Pancreas (tissue), 10 donors: Measurements from ENCODE around the gene HOXC9. TPM values are rescaled to one million over a fixed set of nuclear protein-coding genes. Genes with fewer than 3 reads are reported as not detected.

Experiments used
- ATAC-seq, 4 donors: fragments of 200-7000 bp; cut with Tn5 transposase; one replicate each; pipeline versions ENCODE4 v1.8.0 to v1.9.1; 2020; ENCODE audit warnings: mild to moderate bottlenecking in 4 of 4, moderate library complexity in 4 of 4
- DNase-seq, 6 donors: peaks; one replicate each; pipeline ENCODE4 v3.0.0-alpha.2; 2020
- FAIRE-seq: peaks from 2 replicates; lab custom pipeline; 2012; peaks lifted over from hg19 to GRCh38; lab: Jason Lieb, UNC
- H3K27ac ChIP-seq, 4 donors: fragments of 200-600 bp; sonication (generic); 1 replicate in 3 of 4; 2 replicates in 1 of 4; pipeline versions ENCODE4 v1.5.0 to v1.8.0; 2020
- H3K27me3 ChIP-seq, 4 donors: fragments of 200-600 bp; one replicate each; pipeline ENCODE4 v1.8.0; 2021
- H3K36me3 ChIP-seq, 3 donors: fragments of 200-600 bp; sonication (generic) in 1 of 3; one replicate each; pipeline versions ENCODE4 v1.5.0 to v1.8.0; 2020 to 2021
- H3K4me1 ChIP-seq, 3 donors: fragments of 200-600 bp; one replicate each; pipeline ENCODE4 v1.8.0; 2021
- H3K4me3 ChIP-seq, 4 donors: fragments of 200-600 bp; sonication (generic) in 2 of 4; one replicate each; pipeline versions ENCODE4 v1.5.0 to v1.8.0; 2020 to 2021
- H3K9me3 ChIP-seq, 4 donors: fragments of 200-600 bp; one replicate each; pipeline ENCODE4 v1.8.0; 2021
- CTCF ChIP-seq, 4 donors: fragments of 200-600 bp; sonication (generic) in 3 of 4; IDR thresholded peaks; one replicate each; pipeline versions ENCODE4 v1.5.0 to v1.8.0; 2021; ENCODE audit warnings: antibody characterized with exemption in 4 of 4
- WGBS, 2 donors: extraction: QIAGEN DNeasy Blood & Tissue Kit; methylation state at CpG; one replicate each; pipeline ENCODE4 v1.1.7; 2013; 5-methylcytosine and 5-hydroxymethylcytosine counted together
- intact Hi-C, 3 donors: fragments of 100-400 bp; cut with DNase I; formaldehyde crosslinking; loops; one replicate each; pipeline versions ENCODE4 v1.11.1 to v1.14.2; 2022
- polyA plus RNA-seq, 2 donors: library from polyadenylated mRNA; stranded (reverse); fragments of 200-250 nt; gene quantifications; one replicate each; pipeline ENCODE4 v1.2.3, GENCODE V29; 2013
- total RNA-seq, 6 donors: library from RNA; stranded (reverse); fragmentation: NEBNext Ultra II Directional in 4 of 6; extraction: Animal tissue kit (Norgen Biotek cat#: 25700) in 4 of 6; gene quantifications; one replicate each; pipeline versions ENCODE4 v1.2.1 to v1.2.4, GENCODE V29; 2021 to 2023
- donor health status: healthy with polysubstance abuse.
- donor health status: DM: no; HTN: no; CAD: no; lungs with moderate emphysema.
- donor health status: DM: no; HTN: no; CAD: no.
- donor health status: control.
- donor health status: control.
- donor health status: Bipolar disorder and iron deficiency.
- donor health status: DM: yes; HTN: yes; CAD: no.
- donor health status: DM: no; HTN: no; CAD: no.
- donor health status: DM: no; HTN: no; CAD: no.
- donor health status: DM: yes; HTN: yes; CAD: no.

HOXC9 gene
- total and polyA plus RNA-seq, 8 donors = 0.19 to 0.27 (median 0.26) TPM; not detected in 5

DNA sequence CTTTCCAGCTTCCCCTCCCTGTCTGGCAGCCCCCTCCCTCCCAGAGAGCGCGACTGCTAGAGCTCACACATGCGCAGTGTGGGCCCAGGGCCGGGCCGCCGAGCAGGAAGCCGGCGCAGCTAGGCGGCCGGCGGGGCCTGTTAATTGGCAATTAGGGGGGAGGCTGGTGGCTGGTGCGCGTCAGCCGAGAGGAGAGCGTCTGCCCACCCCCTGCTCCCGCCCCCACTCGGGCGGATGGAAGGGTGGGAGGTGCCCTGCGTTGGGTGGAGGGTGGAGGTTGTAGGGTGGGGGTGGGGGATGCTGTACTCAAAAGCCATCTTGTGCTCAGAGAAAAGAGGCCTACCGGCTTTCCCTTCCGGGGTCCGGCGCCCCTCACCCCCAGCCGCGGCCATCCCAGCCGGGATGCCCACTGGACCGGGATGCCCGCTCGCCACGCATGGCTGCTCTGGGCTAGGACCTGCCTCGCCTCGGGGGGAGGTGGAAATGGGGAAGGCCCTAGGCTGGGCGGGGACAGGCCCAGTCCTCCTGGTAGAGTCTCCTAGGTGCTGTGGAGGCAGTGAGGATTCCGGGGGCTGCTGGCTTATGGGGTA is 18.0 kb downstream of the HOXC9 start:
- H3K27ac ChIP-seq = no peak overlapping the region
- no peaks in the 10 kb centered on the region for H3K9me3 ChIP-seq
- H3K4me1 ChIP-seq = peaks cover 0 to 4% (median 0%) of the 10 kb centered on the region in 3 donors
- no peak for FAIRE-seq
- no peak for TF ChIP-seq CTCF (IDR thresholded peaks at IDR 0.05)
- peak; percentile 92 to 94 (median 93) for ATAC-seq
- WGBS, 2 donors = 4 to 7% methylated on average over 33 to 34 of the region's 34 CpGs
- intact Hi-C loops = no loop called here
- peaks cover 0 to 36% (median 9%) of the 10 kb centered on the region in 4 donors for H3K27me3 ChIP-seq
- DNase-seq = peak; percentile 62 to 89 (median 76)
- H3K36me3 ChIP-seq = no peaks in the 10 kb centered on the region
- H3K4me3 ChIP-seq = peak overlapping the region; percentile 7 to 44 (median 34)

DNA sequence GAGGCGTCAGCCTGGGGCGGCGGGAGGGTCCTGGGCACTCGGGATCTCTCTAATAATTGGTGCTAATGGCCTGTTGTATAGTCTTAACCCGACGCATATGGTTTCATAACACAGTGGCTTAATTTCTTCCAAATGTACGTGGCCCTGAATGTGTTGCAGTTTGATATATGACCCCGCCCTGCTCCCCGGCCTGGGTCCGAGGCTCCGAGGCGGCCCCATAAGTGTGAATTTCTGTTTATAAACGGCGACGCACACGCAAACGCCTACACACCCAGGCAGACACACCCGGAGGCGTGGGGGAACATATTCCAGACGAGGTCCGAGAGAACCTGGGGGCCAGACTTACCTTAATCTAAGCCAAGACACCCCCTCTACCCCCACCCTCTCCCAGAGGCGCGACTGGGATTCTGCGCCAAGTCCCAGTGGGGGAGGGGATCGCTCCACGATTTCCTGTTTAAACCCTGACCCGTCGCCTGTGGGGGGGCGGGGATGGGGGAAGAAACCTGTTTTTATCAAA is 18.6 kb downstream of the HOXC9 start:
- intact Hi-C loops = no loop called here
- ATAC-seq = no peak
- peaks cover 0 to 42% (median 10%) of the 10 kb centered on the region in 4 donors for H3K27me3 ChIP-seq
- H3K36me3 ChIP-seq = no peaks in the 10 kb centered on the region
- H3K27ac ChIP-seq = no peak overlapping the region
- peak overlapping the region; percentile 7 to 44 (median 34) for H3K4me3 ChIP-seq
- no peaks in the 10 kb centered on the region for H3K9me3 ChIP-seq
- TF ChIP-seq CTCF (IDR thresholded peaks at IDR 0.05) = no peak
- DNase-seq = peak in 1 of 6 donors; percentile 27
- no peak for FAIRE-seq
- WGBS, 2 donors = 24 to 34% methylated on average over 29 of the region's 29 CpGs
- H3K4me1 ChIP-seq = peaks cover 0 to 4% (median 0%) of the 10 kb centered on the region in 3 donors

DNA sequence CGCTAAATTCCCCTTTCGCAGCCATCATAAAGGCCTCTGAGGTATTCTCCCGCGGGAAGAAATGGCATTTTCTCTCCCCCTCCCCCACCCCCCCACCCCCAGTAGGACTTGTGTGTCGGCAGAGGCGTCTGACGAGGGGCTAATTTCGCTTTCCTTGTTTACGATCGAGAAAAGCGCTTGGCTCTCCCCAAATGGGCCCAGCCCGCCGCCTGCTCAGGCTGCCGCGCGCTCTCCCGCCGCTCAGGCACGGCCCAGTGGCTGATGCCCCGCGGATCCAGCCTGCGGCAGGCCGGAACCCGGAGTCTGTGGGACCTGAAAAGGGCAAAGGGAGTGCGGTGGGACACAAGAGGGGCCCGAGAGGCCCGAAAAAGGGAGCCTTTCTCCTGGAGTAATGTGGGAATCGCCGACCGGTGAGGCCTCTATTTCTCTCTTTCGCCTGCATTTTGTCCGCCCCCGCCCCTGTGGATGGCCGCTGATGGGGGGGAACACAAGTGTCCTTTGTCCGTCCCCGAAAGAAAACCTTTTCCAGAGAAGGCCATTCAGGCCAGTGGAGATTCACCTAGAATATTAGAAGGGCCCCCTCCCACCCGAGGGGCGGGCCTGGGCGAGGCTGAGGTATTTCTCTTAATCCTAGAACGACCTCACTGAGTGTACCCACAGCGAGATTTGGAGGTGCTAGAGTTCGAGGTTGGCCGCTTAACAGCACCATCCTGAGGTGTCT is 19.3 kb downstream of the HOXC9 start:
- ATAC-seq (no peak), FAIRE-seq (no peak), DNase-seq (peak in 1 of 6 donors; percentile 66)
- H3K27ac ChIP-seq = no peak overlapping the region
- H3K36me3 ChIP-seq = no peaks in the 10 kb centered on the region
- 38 to 48% methylated on average over 43 of the region's 43 CpGs for WGBS, 2 donors
- H3K9me3 ChIP-seq = no peaks in the 10 kb centered on the region
- TF ChIP-seq CTCF (IDR thresholded peaks at IDR 0.05) = no peak
- peaks cover 0 to 41% (median 10%) of the 10 kb centered on the region in 4 donors for H3K27me3 ChIP-seq
- peaks cover 0 to 4% (median 0%) of the 10 kb centered on the region in 3 donors for H3K4me1 ChIP-seq
- H3K4me3 ChIP-seq = no peak overlapping the region
- intact Hi-C loops = no loop called here

DNA sequence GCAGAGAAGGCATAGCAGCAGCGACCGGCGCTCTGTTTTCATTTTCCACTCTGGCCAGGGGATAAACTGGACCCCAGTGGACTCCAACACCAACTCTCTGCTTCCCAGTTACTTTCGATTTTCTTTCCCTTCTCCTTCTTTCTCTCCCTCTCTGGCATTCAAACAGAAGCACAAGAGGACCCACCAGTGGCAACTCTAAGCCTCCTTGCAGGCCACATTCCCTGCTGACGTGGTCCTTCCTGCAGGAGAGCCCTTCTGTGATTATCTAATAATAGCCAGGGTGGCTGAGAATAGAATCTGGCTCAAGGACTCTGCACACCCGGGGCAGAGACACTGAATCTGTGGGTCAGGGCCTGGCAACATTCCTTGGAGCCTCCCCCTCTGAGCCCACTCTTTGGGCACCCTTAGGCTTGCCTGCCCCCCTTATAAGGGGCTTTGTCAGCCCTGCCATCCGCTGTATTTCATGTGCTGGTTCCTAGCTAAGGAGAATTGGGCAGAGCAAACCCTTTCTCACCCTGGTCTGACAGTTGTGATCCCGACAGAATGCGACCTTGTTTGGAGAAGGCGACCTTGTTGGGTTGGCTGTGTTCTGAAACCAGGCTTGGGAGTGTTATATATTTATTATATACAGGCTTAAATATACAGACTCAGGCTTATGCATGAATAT is 20.1 kb downstream of the HOXC9 start:
- no peak for TF ChIP-seq CTCF (IDR thresholded peaks at IDR 0.05)
- Histone ChIP-seq H3K27me3 (peaks cover 0 to 33% (median 9%) of the 10 kb centered on the region in 4 donors), H3K36me3 (no peaks in the 10 kb centered on the region), H3K27ac (no peak overlapping the region), H3K4me3 (no peak overlapping the region), H3K4me1 (peaks cover 0 to 4% (median 0%) of the 10 kb centered on the region in 3 donors), H3K9me3 (no peaks in the 10 kb centered on the region)
- 37 to 41% methylated on average over 10 of the region's 10 CpGs for WGBS, 2 donors
- no peak for DNase-seq
- intact Hi-C loops = no loop called here
- no peak for ATAC-seq
- no peak for FAIRE-seq
